ENCODE measurements around the gene BLM.
"Not testable (repeated sequence)": the region's sequence is repeated elsewhere in the genome, so short reads cannot be mapped to it uniquely, and the experiment has no call there.

BLM gene

GRCh38 chr15:90684281-90684680 lies 32.9 kb upstream of the BLM start:
- Mint-ChIP-seq H3K36me3 (ENCODE audit: low read depth) (no peaks in the 10 kb centered on the region), H3K4me3 (no peak overlapping the region), H3K27me3 (no peaks in the 10 kb centered on the region), H3K27ac (no peak overlapping the region), H3K9me3 (no peaks in the 10 kb centered on the region), H3K4me1 (ENCODE audit: low read depth) (peaks cover 48% of the 10 kb centered on the region)
- no peak for DNase-seq

GRCh38 chr15:90685591-90686434 lies 31.3 kb upstream of the BLM start:
- Mint-ChIP-seq H3K4me1 (ENCODE audit: low read depth) (peaks cover 35% of the 10 kb centered on the region), H3K27me3 (no peaks in the 10 kb centered on the region), H3K27ac (peak overlapping the region; percentile 89), H3K36me3 (ENCODE audit: low read depth) (no peaks in the 10 kb centered on the region), H3K4me3 (no peak overlapping the region), H3K9me3 (no peaks in the 10 kb centered on the region)
- DNase-seq, result no peak

- Mint-ChIP-seq H3K4me3 (peak overlapping the region; percentile 11), H3K36me3 (ENCODE audit: low read depth) (no peaks in the 10 kb centered on the region), H3K27ac (peak overlapping the region; percentile 89), H3K9me3 (no peaks in the 10 kb centered on the region), H3K27me3 (no peaks in the 10 kb centered on the region), H3K4me1 (ENCODE audit: low read depth) (peaks cover 32% of the 10 kb centered on the region)
- no peak for DNase-seq
Observed at GRCh38 chr15:90686435-90687218, 30.5 kb upstream of the BLM start.

GRCh38 chr15:90689326-90689961 lies 27.7 kb upstream of the BLM start:
- not testable (repeated sequence) for DNase-seq; H3K27me3 Mint-ChIP-seq; H3K27ac Mint-ChIP-seq; H3K4me3 Mint-ChIP-seq; H3K9me3 Mint-ChIP-seq; H3K36me3 Mint-ChIP-seq (ENCODE audit: low read depth)
- peaks cover 31% of the 10 kb centered on the region for H3K4me1 Mint-ChIP-seq (ENCODE audit: low read depth)

- peaks cover 24% of the 10 kb centered on the region for H3K4me1 Mint-ChIP-seq (ENCODE audit: low read depth)
- H3K9me3 Mint-ChIP-seq, result no peaks in the 10 kb centered on the region
- H3K36me3 Mint-ChIP-seq (ENCODE audit: low read depth), result no peaks in the 10 kb centered on the region
- no peaks in the 10 kb centered on the region for H3K27me3 Mint-ChIP-seq
- H3K27ac Mint-ChIP-seq, result no peak overlapping the region
- H3K4me3 Mint-ChIP-seq, result no peak overlapping the region
- DNase-seq, result no peak
Observed at GRCh38 chr15:90690585-90690984, 26.6 kb upstream of the BLM start.

- no peaks in the 10 kb centered on the region for H3K27me3 Mint-ChIP-seq
- H3K36me3 Mint-ChIP-seq (ENCODE audit: low read depth), result no peaks in the 10 kb centered on the region
- H3K9me3 Mint-ChIP-seq, result no peaks in the 10 kb centered on the region
- H3K27ac Mint-ChIP-seq, result no peak overlapping the region
- H3K4me3 Mint-ChIP-seq, result no peak overlapping the region
- DNase-seq, result no peak
- H3K4me1 Mint-ChIP-seq (ENCODE audit: low read depth), result peaks cover 17% of the 10 kb centered on the region
Observed at GRCh38 chr15:90691369-90691768, 25.8 kb upstream of the BLM start.

GRCh38 chr15:90691982-90692773 lies 25.0 kb upstream of the BLM start:
- Mint-ChIP-seq H3K27me3 (no peaks in the 10 kb centered on the region), H3K4me1 (ENCODE audit: low read depth) (peaks cover 14% of the 10 kb centered on the region), H3K27ac (peak overlapping the region; percentile 19), H3K9me3 (no peaks in the 10 kb centered on the region), H3K4me3 (no peak overlapping the region), H3K36me3 (ENCODE audit: low read depth) (no peaks in the 10 kb centered on the region)
- no peak for DNase-seq

GRCh38 chr15:90694987-90695386 lies 22.2 kb upstream of the BLM start:
- Mint-ChIP-seq H3K4me3 (no peak overlapping the region), H3K36me3 (ENCODE audit: low read depth) (no peaks in the 10 kb centered on the region), H3K27ac (no peak overlapping the region), H3K4me1 (ENCODE audit: low read depth) (peaks cover 10% of the 10 kb centered on the region), H3K27me3 (no peaks in the 10 kb centered on the region), H3K9me3 (no peaks in the 10 kb centered on the region)
- DNase-seq, result no peak

GRCh38 chr15:90697175-90697574 lies 20.0 kb upstream of the BLM start:
- H3K4me3 Mint-ChIP-seq, result no peak overlapping the region
- DNase-seq, result no peak
- no peaks in the 10 kb centered on the region for H3K36me3 Mint-ChIP-seq (ENCODE audit: low read depth)
- peaks cover 10% of the 10 kb centered on the region for H3K4me1 Mint-ChIP-seq (ENCODE audit: low read depth)
- no peak overlapping the region for H3K27ac Mint-ChIP-seq
- no peaks in the 10 kb centered on the region for H3K27me3 Mint-ChIP-seq
- H3K9me3 Mint-ChIP-seq, result no peaks in the 10 kb centered on the region

GRCh38 chr15:90698629-90699028 lies 18.5 kb upstream of the BLM start:
- H3K4me1 Mint-ChIP-seq (ENCODE audit: low read depth), result peaks cover 9% of the 10 kb centered on the region
- no peaks in the 10 kb centered on the region for H3K27me3 Mint-ChIP-seq
- no peak overlapping the region for H3K27ac Mint-ChIP-seq
- DNase-seq, result no peak
- no peaks in the 10 kb centered on the region for H3K36me3 Mint-ChIP-seq (ENCODE audit: low read depth)
- no peak overlapping the region for H3K4me3 Mint-ChIP-seq
- peaks cover 2% of the 10 kb centered on the region for H3K9me3 Mint-ChIP-seq

- Mint-ChIP-seq H3K27me3 (no peaks in the 10 kb centered on the region), H3K9me3 (peaks cover 2% of the 10 kb centered on the region), H3K36me3 (ENCODE audit: low read depth) (no peaks in the 10 kb centered on the region), H3K4me1 (ENCODE audit: low read depth) (peaks cover 7% of the 10 kb centered on the region), H3K27ac (no peak overlapping the region), H3K4me3 (no peak overlapping the region)
- no peak for DNase-seq
Observed at GRCh38 chr15:90701048-90701447, 16.1 kb upstream of the BLM start.

GRCh38 chr15:90701880-90702630 lies 15.1 kb upstream of the BLM start:
- no peaks in the 10 kb centered on the region for H3K36me3 Mint-ChIP-seq (ENCODE audit: low read depth)
- peaks cover 3% of the 10 kb centered on the region for H3K4me1 Mint-ChIP-seq (ENCODE audit: low read depth)
- H3K27ac Mint-ChIP-seq, result no peak overlapping the region
- no peak overlapping the region for H3K4me3 Mint-ChIP-seq
- no peaks in the 10 kb centered on the region for H3K27me3 Mint-ChIP-seq
- no peak for DNase-seq
- H3K9me3 Mint-ChIP-seq, result peaks cover 2% of the 10 kb centered on the region

GRCh38 chr15:90703455-90703854 lies 13.7 kb upstream of the BLM start:
- peaks cover 2% of the 10 kb centered on the region for H3K9me3 Mint-ChIP-seq
- no peak for DNase-seq
- H3K4me1 Mint-ChIP-seq (ENCODE audit: low read depth), result no peaks in the 10 kb centered on the region
- no peaks in the 10 kb centered on the region for H3K27me3 Mint-ChIP-seq
- H3K4me3 Mint-ChIP-seq, result no peak overlapping the region
- no peak overlapping the region for H3K27ac Mint-ChIP-seq
- no peaks in the 10 kb centered on the region for H3K36me3 Mint-ChIP-seq (ENCODE audit: low read depth)

- Mint-ChIP-seq H3K27ac (no peak overlapping the region), H3K27me3 (no peaks in the 10 kb centered on the region), H3K36me3 (ENCODE audit: low read depth) (no peaks in the 10 kb centered on the region), H3K9me3 (peaks cover 2% of the 10 kb centered on the region), H3K4me1 (ENCODE audit: low read depth) (no peaks in the 10 kb centered on the region), H3K4me3 (no peak overlapping the region)
- no peak for DNase-seq
Observed at GRCh38 chr15:90705212-90705611, 11.9 kb upstream of the BLM start.
